D721Med (cell line): ENCODE measurements around the gene CEP78.
A peak's percentile ranks its signal among the peaks of the same experiment; 100 is the strongest.

Experiments
- DNase-seq: peaks from one replicate; pipeline ENCODE4 v3.0.0; 2011; ENCODE audit warnings: low spot score; ENCODE audit not compliant: insufficient read length
- FAIRE-seq: peaks from 2 replicates; lab custom pipeline; 2011; peaks lifted over from hg19 to GRCh38; lab: Jason Lieb, UNC
- TF ChIP-seq, protein P1 (sequence below): IDR thresholded peaks from 2 replicates; pipeline ENCODE4 v1.5.1; 2012; ENCODE audit warnings: mild to moderate bottlenecking, control low read depth; ENCODE audit not compliant: insufficient read depth; ENCODE audit errors: missing control alignments

The CEP78 gene, protein sequence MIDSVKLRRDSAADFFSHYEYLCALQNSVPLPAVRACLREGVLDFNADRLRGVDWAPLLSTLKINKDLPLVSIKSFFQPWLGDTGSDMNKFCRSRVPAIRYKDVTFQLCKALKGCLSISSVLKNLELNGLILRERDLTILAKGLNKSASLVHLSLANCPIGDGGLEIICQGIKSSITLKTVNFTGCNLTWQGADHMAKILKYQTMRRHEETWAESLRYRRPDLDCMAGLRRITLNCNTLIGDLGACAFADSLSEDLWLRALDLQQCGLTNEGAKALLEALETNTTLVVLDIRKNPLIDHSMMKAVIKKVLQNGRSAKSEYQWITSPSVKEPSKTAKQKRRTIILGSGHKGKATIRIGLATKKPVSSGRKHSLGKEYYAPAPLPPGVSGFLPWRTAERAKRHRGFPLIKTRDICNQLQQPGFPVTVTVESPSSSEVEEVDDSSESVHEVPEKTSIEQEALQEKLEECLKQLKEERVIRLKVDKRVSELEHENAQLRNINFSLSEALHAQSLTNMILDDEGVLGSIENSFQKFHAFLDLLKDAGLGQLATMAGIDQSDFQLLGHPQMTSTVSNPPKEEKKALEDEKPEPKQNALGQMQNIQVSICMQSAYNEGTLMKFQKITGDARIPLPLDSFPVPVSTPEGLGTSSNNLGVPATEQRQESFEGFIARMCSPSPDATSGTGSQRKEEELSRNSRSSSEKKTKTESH

DNA sequence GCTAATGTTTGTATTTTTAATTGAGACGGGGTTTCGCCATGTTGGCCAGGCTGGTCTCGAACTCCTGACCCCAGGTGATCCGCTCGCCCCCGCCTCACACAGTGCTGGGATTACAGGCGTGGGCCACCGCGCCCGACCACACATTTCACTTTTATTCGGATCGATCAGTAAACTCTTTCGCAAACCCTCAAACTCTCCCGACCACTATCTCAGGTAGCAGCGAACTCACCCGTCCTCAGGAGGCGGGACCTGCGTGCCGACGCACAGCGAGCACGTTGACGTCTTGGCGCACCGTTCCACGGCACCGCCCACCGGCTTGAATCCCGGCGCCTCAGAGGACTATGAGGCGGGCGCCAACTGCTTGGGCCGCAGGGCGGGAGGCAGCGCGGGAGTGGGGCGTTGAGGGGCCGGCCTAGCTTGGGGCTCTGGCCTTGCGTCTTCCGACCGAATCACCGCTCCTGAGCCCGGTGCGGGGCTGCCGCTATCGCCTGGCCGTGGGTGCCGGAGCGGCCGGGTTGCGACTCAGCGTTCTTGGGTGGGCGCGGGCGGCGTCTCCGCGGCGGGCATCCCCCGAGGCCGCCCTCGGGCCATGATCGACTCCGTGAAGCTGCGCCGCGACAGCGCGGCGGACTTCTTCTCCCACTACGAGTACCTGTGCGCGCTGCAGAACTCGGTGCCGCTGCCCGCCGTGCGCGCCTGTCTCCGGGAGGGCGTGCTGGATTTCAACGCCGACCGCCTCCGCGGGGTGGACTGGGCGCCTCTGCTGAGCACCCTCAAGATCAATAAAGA lies at the start of gene CEP78:
TSS of gene CEP78 (plus strand) at position 314 of the 789 bp plus-strand sequence. CDS start at position 590, 276 bp downstream.
- FAIRE-seq (no peak), DNase-seq (peak; percentile 83)
- TF ChIP-seq, protein P1, sequence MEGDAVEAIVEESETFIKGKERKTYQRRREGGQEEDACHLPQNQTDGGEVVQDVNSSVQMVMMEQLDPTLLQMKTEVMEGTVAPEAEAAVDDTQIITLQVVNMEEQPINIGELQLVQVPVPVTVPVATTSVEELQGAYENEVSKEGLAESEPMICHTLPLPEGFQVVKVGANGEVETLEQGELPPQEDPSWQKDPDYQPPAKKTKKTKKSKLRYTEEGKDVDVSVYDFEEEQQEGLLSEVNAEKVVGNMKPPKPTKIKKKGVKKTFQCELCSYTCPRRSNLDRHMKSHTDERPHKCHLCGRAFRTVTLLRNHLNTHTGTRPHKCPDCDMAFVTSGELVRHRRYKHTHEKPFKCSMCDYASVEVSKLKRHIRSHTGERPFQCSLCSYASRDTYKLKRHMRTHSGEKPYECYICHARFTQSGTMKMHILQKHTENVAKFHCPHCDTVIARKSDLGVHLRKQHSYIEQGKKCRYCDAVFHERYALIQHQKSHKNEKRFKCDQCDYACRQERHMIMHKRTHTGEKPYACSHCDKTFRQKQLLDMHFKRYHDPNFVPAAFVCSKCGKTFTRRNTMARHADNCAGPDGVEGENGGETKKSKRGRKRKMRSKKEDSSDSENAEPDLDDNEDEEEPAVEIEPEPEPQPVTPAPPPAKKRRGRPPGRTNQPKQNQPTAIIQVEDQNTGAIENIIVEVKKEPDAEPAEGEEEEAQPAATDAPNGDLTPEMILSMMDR, result no peak

DNA sequence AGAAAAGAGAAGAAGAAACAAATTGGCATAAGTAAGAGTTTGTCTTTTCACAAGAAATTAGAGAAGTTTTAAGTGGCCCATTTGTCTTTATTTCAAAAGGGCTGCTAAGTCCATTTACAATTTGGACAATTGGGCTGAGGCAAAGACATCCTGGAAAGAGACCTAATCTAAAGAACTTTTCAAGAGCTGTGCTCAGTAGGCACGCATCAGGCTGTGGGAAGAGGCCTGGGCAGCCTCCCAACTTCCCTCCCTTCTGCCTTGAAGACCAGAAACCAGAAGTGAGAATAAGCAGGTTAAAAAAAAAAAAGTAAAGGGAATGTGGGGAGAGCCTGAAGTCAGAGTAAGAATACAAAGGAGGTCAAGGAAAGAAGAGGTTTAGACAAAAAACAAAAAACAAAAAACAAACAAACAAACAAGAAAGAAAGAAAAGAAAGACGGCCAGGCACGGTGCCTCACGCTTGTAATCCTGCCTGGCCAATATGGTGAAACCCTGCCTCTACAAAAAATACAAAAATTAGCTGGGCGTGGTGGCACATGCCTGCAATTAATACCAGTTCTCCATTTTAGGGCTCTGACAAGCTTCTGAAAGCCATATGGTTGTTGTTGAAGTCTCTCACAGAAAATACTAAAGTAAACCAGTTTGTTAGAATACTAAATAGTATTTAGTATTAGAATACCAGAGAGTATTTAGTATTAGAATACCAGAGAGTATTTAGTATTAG lies 48.0 kb upstream of the CEP78 start:
- FAIRE-seq, result no peak
- no peak for DNase-seq
- TF ChIP-seq, protein P1, result no peak

DNA sequence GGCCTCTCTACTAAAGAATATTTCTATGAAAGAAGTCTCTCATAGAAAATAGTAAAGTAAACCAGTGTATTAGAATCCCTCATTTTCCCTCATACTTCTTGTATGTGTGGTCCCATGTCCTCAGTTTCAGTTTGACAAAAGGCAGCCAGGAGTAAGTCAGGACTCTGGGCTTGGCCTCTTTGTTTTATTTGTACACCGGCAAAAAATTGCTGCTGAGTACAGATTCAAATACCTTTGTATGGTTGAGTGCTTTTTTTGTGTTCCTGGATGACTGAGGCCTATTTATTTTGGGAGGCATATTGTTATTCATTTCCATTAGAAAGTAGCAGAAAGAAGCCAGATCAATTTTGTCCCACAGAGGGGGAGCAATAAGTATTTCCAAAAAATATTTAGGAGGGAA lies 47.3 kb upstream of the CEP78 start:
- TF ChIP-seq, protein P1, result no peak
- FAIRE-seq, result no peak
- DNase-seq, result no peak

DNA sequence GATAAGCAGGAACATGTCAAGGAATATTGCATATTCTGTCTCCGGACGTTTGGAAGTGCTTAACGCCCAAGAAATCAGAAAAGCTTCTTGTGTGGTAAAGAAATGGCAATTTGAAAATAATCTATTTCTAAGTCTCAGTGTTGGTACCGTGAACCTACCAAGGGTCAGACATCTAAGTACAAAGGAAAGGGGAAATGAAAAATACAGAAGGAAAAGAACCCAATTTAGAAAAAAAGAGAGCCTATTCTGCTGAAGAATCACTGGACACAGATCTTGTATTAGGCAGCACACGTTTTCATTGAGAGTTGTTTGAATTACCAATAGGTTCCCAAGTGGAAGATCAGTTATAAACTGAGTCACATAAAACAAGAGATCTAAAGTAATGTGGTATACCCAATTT lies 46.9 kb upstream of the CEP78 start:
- TF ChIP-seq, protein P1, result no peak
- DNase-seq (no peak), FAIRE-seq (no peak)

DNA sequence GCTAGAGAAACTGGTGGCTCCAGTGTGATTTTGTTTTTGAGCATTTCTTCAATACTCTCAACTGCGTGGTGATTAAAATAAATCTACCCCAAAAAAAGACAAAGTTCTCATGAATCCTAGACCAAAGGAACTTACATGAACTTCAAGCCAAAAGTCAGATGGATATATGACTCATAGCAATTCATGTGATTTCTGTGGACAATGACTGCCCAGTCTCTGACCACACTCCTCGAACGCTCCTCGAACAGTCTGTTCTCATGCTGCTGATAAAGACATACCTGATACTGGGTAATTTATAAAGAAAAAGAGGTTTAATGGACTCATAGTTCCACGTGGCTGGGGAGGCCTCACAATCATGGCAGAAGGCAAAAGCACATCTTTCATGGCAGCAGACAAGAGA lies 46.4 kb upstream of the CEP78 start:
- FAIRE-seq (no peak), DNase-seq (no peak)
- TF ChIP-seq, protein P1, result no peak

DNA sequence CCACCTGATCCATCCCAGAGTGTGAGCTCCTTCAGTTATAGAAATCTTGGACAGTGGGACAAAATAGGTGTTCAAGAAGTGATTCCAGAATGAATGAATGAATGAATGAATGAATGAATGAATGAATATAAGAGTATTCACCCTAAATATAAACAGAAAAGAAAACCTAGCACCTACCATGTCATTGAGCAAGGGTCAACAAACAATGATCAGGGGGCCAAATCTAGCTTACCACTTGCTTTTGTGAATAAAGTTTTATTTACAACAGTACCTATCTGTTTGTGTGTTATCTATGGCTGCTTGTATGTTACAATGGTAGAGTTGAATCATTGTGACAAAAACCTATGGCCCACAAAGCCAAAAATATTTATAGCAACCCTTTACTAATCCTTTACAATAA lies 43.9 kb upstream of the CEP78 start:
- no peak for DNase-seq
- TF ChIP-seq, protein P1, result no peak
- FAIRE-seq, result no peak
